ENCODE data around the gene ARHGAP6.
"Not testable (repeated sequence)": the region's sequence is repeated elsewhere in the genome, so short reads cannot be mapped to it uniquely, and the experiment has no call there.

Gene ARHGAP6

GRCh38 chrX:11241720-11242119 lies 424.0 kb downstream of the ARHGAP6 start:
- DNase-seq (ENCODE audit: low read depth), result no peak

GRCh38 chrX:11239230-11239629 lies 426.5 kb downstream of the ARHGAP6 start:
- no peak for DNase-seq (ENCODE audit: low read depth)

GRCh38 chrX:11235377-11235776 lies 430.3 kb downstream of the ARHGAP6 start:
- DNase-seq (ENCODE audit: low read depth), result not testable (repeated sequence)

GRCh38 chrX:11215191-11215921 lies 450.4 kb downstream of the ARHGAP6 start:
- DNase-seq (ENCODE audit: low read depth), result no peak

- DNase-seq (ENCODE audit: low read depth), result no peak
Observed at GRCh38 chrX:11214346-11215190, 451.2 kb downstream of the ARHGAP6 start.

GRCh38 chrX:11212741-11213140 lies 453.0 kb downstream of the ARHGAP6 start:
- no peak for DNase-seq (ENCODE audit: low read depth)

- DNase-seq (ENCODE audit: low read depth), result no peak
Observed at GRCh38 chrX:11210415-11210801, 455.3 kb downstream of the ARHGAP6 start.

GRCh38 chrX:11209798-11210414 lies 455.8 kb downstream of the ARHGAP6 start:
- no peak for DNase-seq (ENCODE audit: low read depth)

- DNase-seq (ENCODE audit: low read depth), result no peak
Observed at GRCh38 chrX:11206716-11207115, 459.0 kb downstream of the ARHGAP6 start.

- no peak for DNase-seq (ENCODE audit: low read depth)
Observed at GRCh38 chrX:11205796-11206195, 459.9 kb downstream of the ARHGAP6 start.

- DNase-seq (ENCODE audit: low read depth), result no peak
Observed at GRCh38 chrX:11197671-11198070, 468.0 kb downstream of the ARHGAP6 start.

- no peak for DNase-seq (ENCODE audit: low read depth)
Observed at GRCh38 chrX:11196476-11196875, 469.2 kb downstream of the ARHGAP6 start.

- DNase-seq (ENCODE audit: low read depth), result no peak
Observed at GRCh38 chrX:11193035-11193469, 472.7 kb downstream of the ARHGAP6 start.

- DNase-seq (ENCODE audit: low read depth), result no peak
Observed at GRCh38 chrX:11190745-11191510, 474.8 kb downstream of the ARHGAP6 start.

GRCh38 chrX:11189097-11189496 lies 476.6 kb downstream of the ARHGAP6 start:
- no peak for DNase-seq (ENCODE audit: low read depth)

- no peak for DNase-seq (ENCODE audit: low read depth)
Observed at GRCh38 chrX:11188664-11189063, 477.1 kb downstream of the ARHGAP6 start.

GRCh38 chrX:11187001-11187400 lies 478.7 kb downstream of the ARHGAP6 start:
- no peak for DNase-seq (ENCODE audit: low read depth)

- DNase-seq (ENCODE audit: low read depth), result no peak
Observed at GRCh38 chrX:11185861-11186260, 479.9 kb downstream of the ARHGAP6 start.

GRCh38 chrX:11180571-11180970 lies 485.1 kb downstream of the ARHGAP6 start:
- no peak for DNase-seq (ENCODE audit: low read depth)

GRCh38 chrX:11172415-11172814 lies 493.3 kb downstream of the ARHGAP6 start:
- DNase-seq (ENCODE audit: low read depth), result no peak

- DNase-seq (ENCODE audit: low read depth), result no peak
Observed at GRCh38 chrX:11171956-11172355, 493.8 kb downstream of the ARHGAP6 start.

- no peak for DNase-seq (ENCODE audit: low read depth)
Observed at GRCh38 chrX:11164433-11164832, 501.3 kb downstream of the ARHGAP6 start.

Data from stimulated activated CD8-positive, alpha-beta memory T cell treated with anti-CD3 and anti-CD28 coated beads, Interleukin-15, amount 100 ng/mL, for 24 hours (primary cell).